Measurements from ENCODE around the gene TMEM79.
"Not testable (repeated sequence)": the region's sequence is repeated elsewhere in the genome, so short reads cannot be mapped to it uniquely, and the experiment has no call there.

The TMEM79 gene

DNA sequence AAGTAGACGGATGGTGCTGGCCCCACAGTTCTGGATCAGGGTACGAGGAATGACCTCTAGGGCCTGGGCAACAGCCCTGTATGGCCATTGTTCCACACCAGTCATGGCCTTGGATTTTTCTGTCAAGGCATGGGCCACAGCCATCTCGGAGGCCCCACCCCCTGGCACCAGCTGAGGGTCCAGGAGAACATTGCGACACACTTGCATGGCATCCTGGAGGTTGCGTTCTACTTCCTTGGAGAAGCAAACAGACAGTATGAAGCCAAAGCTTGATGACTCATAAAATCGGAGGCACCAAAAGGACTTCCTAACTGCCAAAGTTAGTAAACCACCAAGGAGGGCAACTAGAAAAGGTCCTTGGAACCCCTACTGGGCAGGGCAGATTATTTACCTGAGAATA lies 26.8 kb downstream of the TMEM79 start:
- no peak overlapping the region for H3K4me3 ChIP-seq (ENCODE audit: low read length)
- no peak overlapping the region for H3K4me2 ChIP-seq (ENCODE audit: low read length)
- no peaks in the 10 kb centered on the region for H3K27me3 ChIP-seq (ENCODE audit: control insufficient read depth, insufficient read depth, low read length)
- peaks cover 20% of the 10 kb centered on the region for H3K4me1 ChIP-seq (ENCODE audit: control insufficient read depth, insufficient read depth, low read length)
- no peaks in the 10 kb centered on the region for H3K9me3 ChIP-seq (replicated peaks; ENCODE audit: low read length)
- no peak overlapping the region for H3K9ac ChIP-seq (ENCODE audit: low read depth, low read length)
- H3K36me3 ChIP-seq (ENCODE audit: insufficient read depth, low read length) = peaks cover 68% of the 10 kb centered on the region

DNA sequence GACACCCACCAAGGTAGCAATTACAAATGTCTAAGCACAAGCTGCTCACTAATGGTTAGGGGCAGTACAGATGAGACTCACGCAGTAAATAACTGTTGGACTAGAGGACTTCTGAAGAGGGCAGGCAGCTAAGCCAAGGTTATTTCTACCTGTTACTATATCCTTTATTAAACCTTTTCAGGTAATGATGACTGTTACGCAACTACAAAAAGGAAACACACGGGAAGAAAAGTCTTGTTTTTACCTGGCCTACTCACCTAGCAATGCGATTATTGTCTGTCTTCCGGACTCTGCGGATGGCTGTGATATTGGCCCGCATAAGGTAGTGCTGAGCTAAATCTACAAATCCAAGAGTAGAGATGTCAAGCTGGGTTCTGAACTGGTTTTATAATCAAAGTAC lies 32.8 kb downstream of the TMEM79 start:
- Histone ChIP-seq H3K27me3 (ENCODE audit: control insufficient read depth, insufficient read depth, low read length) (no peaks in the 10 kb centered on the region), H3K9me3 (replicated peaks; ENCODE audit: low read length) (no peaks in the 10 kb centered on the region), H3K4me3 (ENCODE audit: low read length) (no peak overlapping the region), H3K36me3 (ENCODE audit: insufficient read depth, low read length) (peaks cover 78% of the 10 kb centered on the region), H3K4me1 (ENCODE audit: control insufficient read depth, insufficient read depth, low read length) (peaks cover 4% of the 10 kb centered on the region), H3K4me2 (ENCODE audit: low read length) (no peak overlapping the region), H3K9ac (ENCODE audit: low read depth, low read length) (no peak overlapping the region)

DNA sequence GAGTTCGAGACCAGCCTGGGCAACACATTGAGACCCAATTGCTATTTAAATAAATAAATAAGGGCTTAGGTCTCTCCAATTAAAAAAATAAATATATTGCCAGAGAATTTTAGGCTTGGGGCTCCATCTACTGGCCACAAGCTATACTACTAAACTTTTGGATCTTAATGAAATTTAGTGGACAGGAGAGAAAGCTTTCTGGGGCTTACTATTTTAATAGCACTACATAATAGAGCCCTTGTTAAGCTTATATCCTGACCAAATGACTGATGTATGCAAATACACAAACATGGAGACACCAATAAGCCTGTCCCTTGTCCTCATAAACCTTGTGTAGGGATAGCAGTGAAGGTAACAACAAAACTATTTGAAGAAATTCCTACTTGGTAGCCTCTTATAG lies 35.5 kb downstream of the TMEM79 start:
- peaks cover 76% of the 10 kb centered on the region for H3K36me3 ChIP-seq (ENCODE audit: insufficient read depth, low read length)
- no peak overlapping the region for H3K4me3 ChIP-seq (ENCODE audit: low read length)
- H3K27me3 ChIP-seq (ENCODE audit: control insufficient read depth, insufficient read depth, low read length) = no peaks in the 10 kb centered on the region
- H3K4me1 ChIP-seq (ENCODE audit: control insufficient read depth, insufficient read depth, low read length) = peaks cover 8% of the 10 kb centered on the region
- H3K9me3 ChIP-seq (replicated peaks; ENCODE audit: low read length) = no peaks in the 10 kb centered on the region
- no peak overlapping the region for H3K9ac ChIP-seq (ENCODE audit: low read depth, low read length)
- no peak overlapping the region for H3K4me2 ChIP-seq (ENCODE audit: low read length)

DNA sequence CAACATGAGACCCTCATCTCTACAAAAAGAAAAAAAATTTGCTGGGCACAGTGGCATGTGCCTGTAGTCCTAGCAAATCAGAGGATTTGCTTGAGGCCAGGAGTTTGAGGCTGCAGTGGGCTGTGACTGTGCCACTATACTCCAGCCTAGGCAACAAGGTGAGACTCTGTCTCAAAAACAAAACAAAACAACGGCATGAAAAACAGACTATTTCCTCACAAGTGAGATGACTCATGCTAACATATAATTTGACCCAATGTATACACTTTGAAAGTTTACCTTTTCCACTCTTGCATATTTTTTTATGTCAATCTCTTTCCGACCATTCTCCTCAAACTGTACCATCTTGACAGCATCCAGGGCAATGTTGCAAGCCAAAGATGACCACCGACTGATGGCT lies 36.4 kb downstream of the TMEM79 start:
- H3K4me1 ChIP-seq (ENCODE audit: control insufficient read depth, insufficient read depth, low read length) = peaks cover 8% of the 10 kb centered on the region
- no peak overlapping the region for H3K4me2 ChIP-seq (ENCODE audit: low read length)
- no peaks in the 10 kb centered on the region for H3K9me3 ChIP-seq (replicated peaks; ENCODE audit: low read length)
- peaks cover 76% of the 10 kb centered on the region for H3K36me3 ChIP-seq (ENCODE audit: insufficient read depth, low read length)
- no peaks in the 10 kb centered on the region for H3K27me3 ChIP-seq (ENCODE audit: control insufficient read depth, insufficient read depth, low read length)
- no peak overlapping the region for H3K4me3 ChIP-seq (ENCODE audit: low read length)
- H3K9ac ChIP-seq (ENCODE audit: low read depth, low read length) = no peak overlapping the region

DNA sequence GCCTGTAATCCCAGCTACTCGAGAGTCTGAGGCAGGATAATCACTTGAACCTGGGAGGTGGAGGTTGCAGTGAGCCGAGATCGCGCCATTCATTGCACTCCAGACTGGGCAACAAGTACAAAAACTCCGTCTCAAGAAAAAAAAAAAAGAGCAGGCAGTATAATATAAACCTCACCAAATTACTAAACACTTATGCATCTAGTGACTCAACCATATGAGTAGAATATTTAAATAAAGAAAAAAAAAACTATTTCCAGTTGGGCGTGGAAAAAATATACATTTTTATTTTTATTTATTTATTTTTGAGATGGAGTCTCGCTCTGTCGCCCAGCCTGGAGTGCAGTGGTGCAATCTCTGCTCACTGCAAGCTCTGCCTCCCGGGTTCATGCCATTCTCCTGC lies 39.1 kb downstream of the TMEM79 start:
- not testable (repeated sequence) for H3K9ac ChIP-seq (ENCODE audit: low read depth, low read length); H3K4me1 ChIP-seq (ENCODE audit: control insufficient read depth, insufficient read depth, low read length); H3K9me3 ChIP-seq (replicated peaks; ENCODE audit: low read length); H3K4me2 ChIP-seq (ENCODE audit: low read length); H3K27me3 ChIP-seq (ENCODE audit: control insufficient read depth, insufficient read depth, low read length); H3K4me3 ChIP-seq (ENCODE audit: low read length)
- H3K36me3 ChIP-seq (ENCODE audit: insufficient read depth, low read length) = peaks cover 58% of the 10 kb centered on the region

DNA sequence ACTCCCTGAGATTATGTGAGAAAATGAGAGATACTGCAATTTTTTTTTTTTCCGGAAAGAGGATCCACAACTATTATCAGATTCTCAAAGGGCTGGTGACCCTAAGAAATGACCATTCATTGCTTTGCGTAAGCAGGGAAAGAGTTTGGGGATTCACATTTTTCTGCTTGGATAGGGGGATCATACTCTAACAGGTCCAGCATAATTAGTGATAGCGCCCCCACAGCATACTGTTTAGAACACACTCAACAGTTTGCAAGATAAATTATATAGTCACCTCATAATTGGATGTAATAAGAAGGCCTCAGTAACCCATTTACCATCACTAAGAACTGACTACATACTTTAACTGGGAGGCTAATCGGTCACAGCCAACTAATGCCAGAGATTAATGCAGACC lies 52.1 kb downstream of the TMEM79 start:
- peaks cover 15% of the 10 kb centered on the region for H3K4me1 ChIP-seq (ENCODE audit: control insufficient read depth, insufficient read depth, low read length)
- H3K27me3 ChIP-seq (ENCODE audit: control insufficient read depth, insufficient read depth, low read length) = no peaks in the 10 kb centered on the region
- H3K36me3 ChIP-seq (ENCODE audit: insufficient read depth, low read length) = peaks cover 35% of the 10 kb centered on the region
- peak overlapping the region; percentile 74 for H3K4me2 ChIP-seq (ENCODE audit: low read length)
- H3K9me3 ChIP-seq (replicated peaks; ENCODE audit: low read length) = no peaks in the 10 kb centered on the region
- H3K9ac ChIP-seq (ENCODE audit: low read depth, low read length) = peak overlapping the region; percentile 89
- peak overlapping the region; percentile 86 for H3K4me3 ChIP-seq (ENCODE audit: low read length)

DNA sequence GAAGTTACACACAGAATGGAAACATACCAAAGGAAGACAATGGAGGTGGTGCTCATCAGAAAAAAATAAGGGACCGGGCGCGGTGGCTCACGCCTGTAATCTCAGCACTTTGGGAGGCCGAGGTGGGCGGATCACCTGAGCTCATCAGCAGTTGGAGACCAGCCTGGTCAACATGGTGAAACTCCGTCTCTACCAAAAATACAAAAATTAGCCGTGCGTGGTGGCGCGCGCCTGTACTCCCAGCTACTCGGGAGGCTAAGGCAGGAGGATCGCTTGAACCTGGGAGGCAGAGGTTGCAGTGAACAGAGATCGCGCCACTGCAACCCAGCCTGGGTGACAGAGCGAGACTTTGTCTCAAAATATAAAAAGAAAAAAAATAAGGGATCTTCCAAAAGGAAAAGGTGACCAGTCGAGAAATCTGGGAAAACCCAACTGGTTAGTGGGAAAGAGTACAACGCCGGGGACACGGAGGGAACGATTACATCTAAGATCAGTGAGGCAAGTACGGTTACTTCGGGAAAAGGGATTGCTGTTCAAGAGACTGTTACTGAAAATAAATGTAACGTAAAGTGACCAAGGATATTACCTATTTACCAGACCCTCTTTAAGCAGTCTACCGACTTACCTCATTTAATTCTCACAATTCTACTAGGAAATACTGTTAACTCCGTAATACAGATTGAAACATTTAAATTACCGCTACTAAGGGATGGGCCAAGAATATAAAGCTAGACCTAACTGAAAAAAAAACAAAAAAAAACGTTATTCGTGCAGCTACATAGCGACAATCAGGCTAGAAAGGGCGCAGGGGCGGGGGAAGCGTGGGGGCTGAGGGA lies 53.1 kb downstream of the TMEM79 start:
- peak overlapping the region; percentile 74 for H3K4me2 ChIP-seq (ENCODE audit: low read length)
- peaks cover 15% of the 10 kb centered on the region for H3K4me1 ChIP-seq (ENCODE audit: control insufficient read depth, insufficient read depth, low read length)
- peak overlapping the region; percentile 89 for H3K9ac ChIP-seq (ENCODE audit: low read depth, low read length)
- peaks cover 28% of the 10 kb centered on the region for H3K36me3 ChIP-seq (ENCODE audit: insufficient read depth, low read length)
- H3K27me3 ChIP-seq (ENCODE audit: control insufficient read depth, insufficient read depth, low read length) = no peaks in the 10 kb centered on the region
- H3K9me3 ChIP-seq (replicated peaks; ENCODE audit: low read length) = no peaks in the 10 kb centered on the region
- peak overlapping the region; percentile 86 for H3K4me3 ChIP-seq (ENCODE audit: low read length)

DNA sequence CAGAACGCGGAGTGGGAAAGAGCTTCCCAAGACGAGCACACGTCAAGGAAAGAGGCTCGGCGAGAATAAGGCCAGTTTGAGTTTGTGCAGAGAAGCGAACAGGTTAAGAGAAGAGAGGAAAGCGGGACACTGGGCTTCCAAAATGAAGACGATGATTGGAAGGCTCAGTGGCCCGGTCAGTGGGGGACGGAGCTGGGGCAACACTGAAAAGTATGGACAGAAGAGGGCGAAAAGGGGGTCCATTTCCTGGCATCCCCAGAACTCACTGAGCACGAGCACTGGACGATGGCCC lies 53.7 kb downstream of the TMEM79 start:
- Histone ChIP-seq H3K9ac (ENCODE audit: low read depth, low read length) (peak overlapping the region; percentile 89), H3K9me3 (replicated peaks; ENCODE audit: low read length) (no peaks in the 10 kb centered on the region), H3K36me3 (ENCODE audit: insufficient read depth, low read length) (peaks cover 22% of the 10 kb centered on the region), H3K4me2 (ENCODE audit: low read length) (peak overlapping the region; percentile 74), H3K27me3 (ENCODE audit: control insufficient read depth, insufficient read depth, low read length) (peaks cover 6% of the 10 kb centered on the region), H3K4me1 (ENCODE audit: control insufficient read depth, insufficient read depth, low read length) (peaks cover 15% of the 10 kb centered on the region), H3K4me3 (ENCODE audit: low read length) (peak overlapping the region; percentile 86)

DNA sequence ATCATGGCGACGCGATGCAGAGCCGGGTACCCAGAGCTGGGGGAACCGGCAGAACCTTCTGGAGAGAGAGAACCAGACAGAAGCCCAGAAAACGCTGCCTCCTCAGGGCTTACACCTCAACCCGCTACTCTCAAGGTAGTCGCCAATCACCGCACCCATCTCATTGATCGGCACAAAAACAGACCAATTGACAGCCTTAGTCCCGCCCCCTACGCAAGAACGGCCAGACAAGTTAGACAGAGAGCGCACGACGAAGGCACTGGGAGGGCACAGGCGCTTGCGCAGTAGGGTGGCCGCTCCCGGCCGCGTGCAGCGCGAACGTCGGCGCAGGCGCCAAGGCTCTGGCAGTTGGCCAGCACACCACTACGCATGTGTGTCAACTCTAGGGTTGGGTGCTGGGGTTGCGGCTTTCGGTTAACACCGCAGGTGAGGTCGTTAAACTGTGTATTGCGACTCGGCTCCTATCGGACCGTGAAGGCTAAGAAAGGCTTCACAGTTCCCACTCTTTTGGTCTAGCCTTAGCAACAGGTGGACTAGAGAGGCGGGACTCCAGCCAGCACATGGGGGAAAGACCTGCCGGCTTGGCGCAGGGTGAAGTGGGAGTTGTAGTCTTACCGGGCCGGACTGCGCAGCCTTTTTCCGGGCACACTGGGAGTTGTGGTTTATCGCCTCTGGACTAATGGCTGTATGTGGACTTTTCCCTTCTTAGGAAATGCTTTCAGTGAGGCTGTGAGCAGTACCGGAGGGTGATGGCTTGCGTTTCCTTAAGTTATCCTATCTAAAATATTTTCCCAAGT lies 54.3 kb downstream of the TMEM79 start, which contains the start of the genes CCT3 and TSACC:
Gene CCT3 (minus strand): TSS at position 113 of the 797 bp plus-strand sequence. CDS start 108 bp downstream, at position 5.
Gene TSACC (plus strand): TSS at position 347 of the 797 bp plus-strand sequence. CDS start 1,232 bp downstream, outside the sequence.
- Histone ChIP-seq H3K4me1 (ENCODE audit: control insufficient read depth, insufficient read depth, low read length) (peaks cover 15% of the 10 kb centered on the region), H3K4me2 (ENCODE audit: low read length) (peak within 1 kb of the TSS; percentile 92), H3K4me3 (ENCODE audit: low read length) (peak within 1 kb of the TSS; percentile 86), H3K27me3 (ENCODE audit: control insufficient read depth, insufficient read depth, low read length) (peaks cover 11% of the 10 kb centered on the region), H3K36me3 (ENCODE audit: insufficient read depth, low read length) (peaks cover 19% of the 10 kb centered on the region), H3K9me3 (replicated peaks; ENCODE audit: low read length) (no peaks in the 10 kb centered on the region), H3K9ac (ENCODE audit: low read depth, low read length) (peak within 1 kb of the TSS; percentile 89)

Measured in skeletal muscle satellite cell (primary cell).